ENCODE data around the gene OR51B5. TPM values are rescaled to one million over a fixed set of nuclear protein-coding genes. Genes with fewer than 3 reads are reported as not detected.
"Not testable (repeated sequence)": the region's sequence is repeated elsewhere in the genome, so short reads cannot be mapped to it uniquely, and the experiment has no call there.

Gene OR51B5
- total and polyA plus RNA-seq, 5 donors from 2014 or later = 0.41 TPM; not detected in 4

DNA sequence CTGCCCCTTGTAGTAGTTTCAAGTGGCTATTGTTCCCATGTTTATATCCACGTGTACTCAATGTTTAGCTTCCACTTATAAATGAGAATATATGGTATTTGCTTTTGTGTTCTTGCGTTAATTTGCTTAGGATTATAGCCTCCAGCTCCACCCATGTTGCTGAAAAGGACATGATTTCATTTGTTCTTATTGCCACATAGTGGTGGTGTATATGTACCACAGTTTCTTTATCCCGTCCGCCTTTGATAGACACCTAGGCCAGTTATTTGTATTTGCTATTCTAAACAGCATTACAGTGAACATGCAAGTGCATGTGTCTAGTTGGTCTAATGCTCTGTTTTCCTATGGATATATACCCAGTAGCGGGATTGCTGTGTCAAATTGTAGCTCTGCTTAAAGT is 26.0 kb downstream of the OR51B5 start:
- Histone ChIP-seq H3K36me3 (ENCODE audit: control insufficient read depth, insufficient read depth, low read length) (no peaks in the 10 kb centered on the region), H3K27me3 (ENCODE audit: control insufficient read depth, insufficient read depth, low read length) (no peaks in the 10 kb centered on the region), H3K9me3 (ENCODE audit: control insufficient read depth in 2 of 2, low read length in 2 of 2) (peaks cover 0 to 3% of the 10 kb centered on the region in 2 experiments), H3K27ac (ENCODE audit: insufficient read depth, low read length, poor library complexity, severe bottlenecking) (no peak overlapping the region), H3K4me3 (ENCODE audit: low read depth, low read length) (no peak overlapping the region), H3K4me1 (ENCODE audit: control insufficient read depth, insufficient read depth, low read length, poor library complexity, severe bottlenecking) (no peaks in the 10 kb centered on the region)
- Mint-ChIP-seq H3K27ac (no peak overlapping the region), H3K9me3 (peaks cover 0 to 4% (median 3%) of the 10 kb centered on the region in 7 donors), H3K36me3 (no peaks in the 10 kb centered on the region), H3K4me3 (no peak overlapping the region), H3K27me3 (no peaks in the 10 kb centered on the region), H3K4me1 (peaks cover 0 to 4% (median 0%) of the 10 kb centered on the region in 4 donors)
- DNase-seq = no peak
- ATAC-seq (ENCODE audit: low read depth in 2 of 2) = no peak

- not testable (repeated sequence) for ATAC-seq (ENCODE audit: low read depth in 2 of 2); H3K27me3 ChIP-seq (ENCODE audit: control insufficient read depth, insufficient read depth, low read length); H3K36me3 ChIP-seq (ENCODE audit: control insufficient read depth, insufficient read depth, low read length); H3K27ac Mint-ChIP-seq; H3K4me3 ChIP-seq (ENCODE audit: low read depth, low read length); H3K4me1 Mint-ChIP-seq; H3K4me3 Mint-ChIP-seq; H3K9me3 Mint-ChIP-seq; H3K27me3 Mint-ChIP-seq; H3K4me1 ChIP-seq (ENCODE audit: control insufficient read depth, insufficient read depth, low read length, poor library complexity, severe bottlenecking); DNase-seq; H3K27ac ChIP-seq (ENCODE audit: insufficient read depth, low read length, poor library complexity, severe bottlenecking); H3K36me3 Mint-ChIP-seq; H3K9me3 ChIP-seq (ENCODE audit: control insufficient read depth in 2 of 2, low read length in 2 of 2)
Measured at GRCh38 chr11:5313326-5314023, 29.8 kb downstream of the OR51B5 start.

GRCh38 chr11:5310423-5310822 is 32.9 kb downstream of the OR51B5 start:
- Mint-ChIP-seq H3K27ac (no peak overlapping the region), H3K27me3 (peaks cover 4% of the 10 kb centered on the region), H3K4me3 (no peak overlapping the region), H3K4me1 (no peaks in the 10 kb centered on the region), H3K9me3 (peaks cover 0 to 4% (median 2%) of the 10 kb centered on the region in 7 donors), H3K36me3 (no peaks in the 10 kb centered on the region)
- H3K27me3 ChIP-seq (ENCODE audit: control insufficient read depth, insufficient read depth, low read length) = no peaks in the 10 kb centered on the region
- no peak overlapping the region for H3K4me3 ChIP-seq (ENCODE audit: low read depth, low read length)
- ATAC-seq (ENCODE audit: low read depth in 2 of 2) (no peak), DNase-seq (no peak)
- H3K4me1 ChIP-seq (ENCODE audit: control insufficient read depth, insufficient read depth, low read length, poor library complexity, severe bottlenecking) = no peaks in the 10 kb centered on the region
- no peaks in the 10 kb centered on the region for H3K36me3 ChIP-seq (ENCODE audit: control insufficient read depth, insufficient read depth, low read length)
- H3K27ac ChIP-seq (ENCODE audit: insufficient read depth, low read length, poor library complexity, severe bottlenecking) = no peak overlapping the region
- peaks cover 0 to 3% of the 10 kb centered on the region in 2 experiments for H3K9me3 ChIP-seq (ENCODE audit: control insufficient read depth in 2 of 2, low read length in 2 of 2)

DNA sequence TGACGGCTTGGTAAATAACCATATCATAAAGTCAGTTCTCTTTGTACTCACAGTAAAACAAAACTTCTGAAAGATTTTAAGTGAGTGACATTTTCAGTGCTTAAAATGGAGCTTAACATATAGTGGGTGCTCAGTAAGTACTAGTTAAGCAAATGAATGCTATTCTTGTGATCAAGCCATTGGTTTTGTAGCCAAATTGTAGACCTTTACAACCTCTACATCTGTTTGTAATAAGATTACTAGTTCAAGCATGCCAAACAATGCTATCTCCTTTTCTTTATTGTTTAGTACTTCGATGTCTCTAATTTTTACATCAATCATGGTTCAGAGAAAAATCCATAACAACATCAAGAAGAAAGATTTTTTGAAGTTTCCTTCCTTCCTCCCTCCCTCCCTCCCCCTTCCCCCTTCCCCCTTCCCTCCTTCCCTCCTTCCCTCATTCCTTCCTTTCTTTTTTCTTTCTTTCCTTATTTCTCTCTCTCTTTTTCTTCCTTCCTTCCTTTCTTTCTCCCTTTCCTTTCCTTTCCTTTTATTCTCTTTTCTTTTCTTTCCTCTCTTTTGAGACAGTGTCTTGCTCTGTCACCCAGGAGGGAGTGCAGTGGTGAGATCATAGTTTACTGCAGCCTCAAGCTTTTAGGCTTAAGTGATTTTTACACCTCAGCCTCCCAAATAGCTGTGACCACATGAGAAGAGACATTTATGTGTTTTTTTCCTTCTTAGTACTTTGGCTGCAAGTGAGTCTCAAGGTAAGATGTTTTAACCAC is 35.9 kb downstream of the OR51B5 start:
- no peak for ATAC-seq (ENCODE audit: low read depth in 2 of 2)

DNA sequence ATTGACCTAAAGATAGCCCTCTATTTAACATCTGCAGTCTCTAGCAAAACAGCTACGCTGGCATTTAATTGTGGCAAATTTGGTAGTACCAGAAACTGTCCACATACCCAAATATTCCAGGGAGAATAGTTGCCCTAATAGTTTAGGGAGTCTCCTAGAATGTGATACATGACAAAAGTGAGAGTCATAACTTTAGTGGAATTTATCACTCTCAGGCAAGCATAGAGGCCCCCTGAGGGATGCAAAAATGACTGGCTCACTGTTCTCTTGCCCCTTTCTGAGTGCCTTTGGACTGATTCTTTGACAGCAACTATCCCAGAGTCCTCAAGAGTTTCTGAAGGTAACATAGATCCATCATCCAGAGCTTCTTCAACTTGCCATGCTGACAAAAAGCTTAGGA is 39.3 kb downstream of the OR51B5 start:
- no peaks in the 10 kb centered on the region for H3K4me1 ChIP-seq (ENCODE audit: control insufficient read depth, insufficient read depth, low read length, poor library complexity, severe bottlenecking)
- ATAC-seq (ENCODE audit: low read depth in 2 of 2) (no peak), DNase-seq (no peak)
- no peaks in the 10 kb centered on the region for H3K27me3 ChIP-seq (ENCODE audit: control insufficient read depth, insufficient read depth, low read length)
- Mint-ChIP-seq H3K36me3 (no peaks in the 10 kb centered on the region), H3K9me3 (peaks cover 0 to 4% (median 0%) of the 10 kb centered on the region in 7 donors), H3K27me3 (peaks cover 4% of the 10 kb centered on the region), H3K4me1 (no peaks in the 10 kb centered on the region), H3K27ac (no peak overlapping the region), H3K4me3 (no peak overlapping the region)
- no peaks in the 10 kb centered on the region for H3K36me3 ChIP-seq (ENCODE audit: control insufficient read depth, insufficient read depth, low read length)
- no peaks in the 10 kb centered on the region for H3K9me3 ChIP-seq (ENCODE audit: control insufficient read depth in 2 of 2, low read length in 2 of 2)
- no peak overlapping the region for H3K4me3 ChIP-seq (ENCODE audit: low read depth, low read length)
- H3K27ac ChIP-seq (ENCODE audit: insufficient read depth, low read length, poor library complexity, severe bottlenecking) = no peak overlapping the region

More for the DNA sequence above, 35.9 kb downstream of the OR51B5 start:
- Mint-ChIP-seq H3K4me1 (no peaks in the 10 kb centered on the region), H3K9me3 (peaks cover 0 to 4% (median 0%) of the 10 kb centered on the region in 7 donors), H3K27ac (no peak overlapping the region), H3K36me3 (no peaks in the 10 kb centered on the region), H3K27me3 (peaks cover 4% of the 10 kb centered on the region), H3K4me3 (peak overlapping the region in 1 of 4 donors; percentile 63)
- H3K27me3 ChIP-seq (ENCODE audit: control insufficient read depth, insufficient read depth, low read length) = no peaks in the 10 kb centered on the region
- no peak overlapping the region for H3K27ac ChIP-seq (ENCODE audit: insufficient read depth, low read length, poor library complexity, severe bottlenecking)
- no peak overlapping the region for H3K4me3 ChIP-seq (ENCODE audit: low read depth, low read length)
- no peaks in the 10 kb centered on the region for H3K36me3 ChIP-seq (ENCODE audit: control insufficient read depth, insufficient read depth, low read length)
- H3K9me3 ChIP-seq (ENCODE audit: control insufficient read depth in 2 of 2, low read length in 2 of 2) = no peaks in the 10 kb centered on the region
- H3K4me1 ChIP-seq (ENCODE audit: control insufficient read depth, insufficient read depth, low read length, poor library complexity, severe bottlenecking) = no peaks in the 10 kb centered on the region
- no peak for DNase-seq

DNA sequence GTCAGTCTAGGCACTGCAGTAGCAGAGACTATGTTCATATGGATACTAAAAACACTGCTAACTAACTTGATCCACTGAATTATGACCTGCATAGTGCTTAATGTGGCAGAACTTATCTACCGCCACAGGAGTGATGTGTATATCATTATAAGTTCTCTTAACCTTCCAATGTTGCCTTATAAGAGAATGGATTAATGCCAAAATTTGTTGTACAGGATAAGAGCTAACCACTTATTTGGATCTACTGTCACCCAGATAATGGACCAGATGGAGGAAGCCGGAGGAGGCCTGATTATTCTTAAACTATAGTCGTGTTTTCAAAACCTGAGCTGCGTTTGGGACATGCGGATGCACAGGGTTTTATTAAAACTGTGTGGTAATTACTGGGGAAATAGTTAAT is 39.7 kb downstream of the OR51B5 start:
- Histone ChIP-seq H3K27ac (ENCODE audit: insufficient read depth, low read length, poor library complexity, severe bottlenecking) (no peak overlapping the region), H3K36me3 (ENCODE audit: control insufficient read depth, insufficient read depth, low read length) (no peaks in the 10 kb centered on the region), H3K4me3 (ENCODE audit: low read depth, low read length) (no peak overlapping the region), H3K9me3 (ENCODE audit: control insufficient read depth in 2 of 2, low read length in 2 of 2) (no peaks in the 10 kb centered on the region), H3K4me1 (ENCODE audit: control insufficient read depth, insufficient read depth, low read length, poor library complexity, severe bottlenecking) (no peaks in the 10 kb centered on the region), H3K27me3 (ENCODE audit: control insufficient read depth, insufficient read depth, low read length) (no peaks in the 10 kb centered on the region)
- H3K4me1 Mint-ChIP-seq = no peaks in the 10 kb centered on the region
- no peak overlapping the region for H3K27ac Mint-ChIP-seq
- ATAC-seq (ENCODE audit: low read depth in 2 of 2) = no peak
- H3K4me3 Mint-ChIP-seq = no peak overlapping the region
- H3K36me3 Mint-ChIP-seq = no peaks in the 10 kb centered on the region
- H3K9me3 Mint-ChIP-seq = peaks cover 0 to 4% (median 0%) of the 10 kb centered on the region in 7 donors
- peaks cover 4% of the 10 kb centered on the region for H3K27me3 Mint-ChIP-seq
- DNase-seq = no peak

- Histone ChIP-seq H3K4me3 (ENCODE audit: low read depth, low read length) (no peak within 1 kb of the TSS), H3K27ac (ENCODE audit: insufficient read depth, low read length, poor library complexity, severe bottlenecking) (no peak within 1 kb of the TSS), H3K36me3 (ENCODE audit: control insufficient read depth, insufficient read depth, low read length) (no peaks in the 10 kb centered on the region), H3K9me3 (ENCODE audit: control insufficient read depth in 2 of 2, low read length in 2 of 2) (no peaks in the 10 kb centered on the region), H3K27me3 (ENCODE audit: control insufficient read depth, insufficient read depth, low read length) (no peaks in the 10 kb centered on the region), H3K4me1 (ENCODE audit: control insufficient read depth, insufficient read depth, low read length, poor library complexity, severe bottlenecking) (no peaks in the 10 kb centered on the region)
- Mint-ChIP-seq H3K27ac (no peak within 1 kb of the TSS), H3K27me3 (no peaks in the 10 kb centered on the region), H3K4me1 (no peaks in the 10 kb centered on the region), H3K9me3 (peaks cover 0 to 2% (median 0%) of the 10 kb centered on the region in 7 donors), H3K36me3 (no peaks in the 10 kb centered on the region), H3K4me3 (no peak within 1 kb of the TSS)
- ATAC-seq (ENCODE audit: low read depth in 2 of 2) (no peak), DNase-seq (no peak)
Measured at GRCh38 chr11:5301846-5302245, 41.5 kb downstream of the OR51B5 start, which contains the start of gene OR51B4. TSS of gene OR51B4 (minus strand) at chr11:5301946. CDS start at chr11:5301946, 0 bp downstream.
